Loucy (cell line): ENCODE measurements around the gene NOM1.

Experiments
- H2AFZ ChIP-seq: fragments of 200-600 bp; sonication (generic); 2 replicates; pipeline ENCODE4 v1.6.0; 2016; ENCODE audit warnings: antibody characterized with exemption, mild to moderate bottlenecking, low read length, moderate library complexity
- H3F3A ChIP-seq: fragments of 200-600 bp; 2 replicates; pipeline ENCODE4 v1.6.0; 2016; ENCODE audit warnings: antibody characterized with exemption, low read depth, mild to moderate bottlenecking
- H3K27me3 ChIP-seq: fragments of 200-600 bp; sonication (generic); 2 replicates; pipeline ENCODE4 v1.6.1; 2014; ENCODE audit warnings: low read length, mild to moderate bottlenecking; ENCODE audit not compliant: insufficient read depth, poor library complexity, severe bottlenecking
- H3K36me3 ChIP-seq: fragments of 200-600 bp; sonication (generic); 2 replicates; pipeline ENCODE4 v1.6.1; 2016; ENCODE audit warnings: low read length; ENCODE audit not compliant: insufficient read depth
- H3K4me1 ChIP-seq: fragments of 200-600 bp; sonication (generic); 2 replicates; pipeline ENCODE4 v1.5.1; 2014; ENCODE audit warnings: low read length, mild to moderate bottlenecking; ENCODE audit not compliant: insufficient read depth, poor library complexity, severe bottlenecking
- H3K4me2 ChIP-seq: fragments of 200-600 bp; sonication (generic); 2 replicates; pipeline ENCODE4 v1.6.0; 2014; ENCODE audit warnings: antibody characterized with exemption, low read length, low read depth, mild to moderate bottlenecking; ENCODE audit not compliant: poor library complexity, severe bottlenecking
- H3K4me3 ChIP-seq: fragments of 200-600 bp; sonication (generic); 2 replicates; pipeline ENCODE4 v1.5.1; 2014; ENCODE audit warnings: low read length, mild to moderate bottlenecking, mixed read lengths; ENCODE audit not compliant: poor library complexity, severe bottlenecking
- H3K79me2 ChIP-seq: fragments of 200-600 bp; sonication (generic); 2 replicates; pipeline ENCODE4 v1.6.1; 2014; ENCODE audit warnings: low read length; ENCODE audit not compliant: insufficient read depth
- H3K9ac ChIP-seq: fragments of 200-600 bp; sonication (generic); 2 replicates; pipeline ENCODE4 v1.6.0; 2014; ENCODE audit warnings: mild to moderate bottlenecking, low read depth, low read length, moderate library complexity; ENCODE audit not compliant: poor library complexity, severe bottlenecking
- H3K9me2 ChIP-seq: fragments of 200-600 bp; sonication (generic); replicated peaks from 2 replicates; pipeline ENCODE4 v1.6.1; 2016; ENCODE audit warnings: low read depth, low read length, mixed read lengths
- H3K9me3 ChIP-seq: fragments of 200-600 bp; sonication (generic); 2 replicates; pipeline ENCODE4 v1.6.1; 2014; ENCODE audit warnings: mild to moderate bottlenecking, antibody characterized with exemption, low read length, low read depth; ENCODE audit not compliant: insufficient read depth
- H4K20me1 ChIP-seq: fragments of 200-600 bp; sonication (generic); 2 replicates; pipeline ENCODE4 v1.6.0; 2014; ENCODE audit warnings: antibody characterized with exemption, low read length, mild to moderate bottlenecking; ENCODE audit not compliant: insufficient read depth, poor library complexity, severe bottlenecking
- EZH2phosphoT487 ChIP-seq: fragments of 200-600 bp; IDR thresholded peaks from 2 replicates; pipeline ENCODE4 v1.6.1; 2018; ENCODE audit warnings: antibody characterized with exemption, mild to moderate bottlenecking, moderate library complexity, borderline replicate concordance
- TF ChIP-seq, protein P1 (sequence below): fragments of 200-600 bp; sonication (generic); conservative IDR thresholded peaks from 2 replicates; pipeline ENCODE4 v1.5.1; 2014; ENCODE audit warnings: mild to moderate bottlenecking, antibody characterized with exemption, low read length

NOM1 gene

DNA sequence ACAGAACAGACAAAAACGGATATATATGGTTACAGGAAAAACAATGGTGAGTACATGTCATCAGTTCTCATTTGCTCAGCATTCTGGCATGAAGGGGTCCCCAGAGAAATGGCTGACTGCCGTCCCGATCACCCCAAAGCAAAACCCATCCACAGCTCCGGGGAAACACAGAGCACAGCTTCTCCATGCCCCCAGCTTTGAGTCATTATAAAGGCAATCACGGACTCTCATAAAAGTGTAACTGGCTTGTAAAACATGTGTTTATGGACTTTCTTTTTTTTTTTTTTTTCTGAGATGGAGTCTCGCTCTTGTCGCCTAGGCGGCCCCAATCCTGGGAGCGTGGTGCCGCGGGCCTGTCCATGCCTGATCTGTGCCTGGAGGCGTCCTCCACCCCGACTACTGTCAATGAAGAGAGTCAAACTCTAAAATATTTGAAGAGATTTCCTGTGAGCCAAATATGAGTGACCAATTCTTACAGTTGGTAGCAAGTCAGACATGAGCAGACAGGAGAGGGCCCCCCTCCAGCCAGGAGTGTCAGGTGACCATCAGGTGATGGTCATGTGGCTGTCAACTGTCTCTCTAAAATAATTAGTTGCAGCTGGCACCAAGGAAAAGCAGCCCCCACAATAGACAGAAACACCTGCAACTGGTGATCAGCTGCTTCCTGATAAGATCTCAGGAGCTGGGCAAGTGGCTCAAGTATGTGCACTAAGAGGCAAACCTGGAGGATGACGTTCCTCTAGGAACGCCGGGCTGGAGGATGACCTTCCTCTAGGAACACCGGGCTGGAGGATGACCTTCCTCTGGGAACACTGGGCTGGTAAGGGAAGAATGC, 21.7 kb upstream of the NOM1 start:
- H3K4me3 ChIP-seq: peak overlapping the region; percentile 18
- H3K79me2 ChIP-seq: no peaks in the 10 kb centered on the region
- H3K9me2 ChIP-seq: no peaks in the 10 kb centered on the region
- no peaks in the 10 kb centered on the region for H3K36me3 ChIP-seq
- peaks cover 44% of the 10 kb centered on the region for H3K4me1 ChIP-seq
- H3K9me3 ChIP-seq: no peaks in the 10 kb centered on the region
- no peaks in the 10 kb centered on the region; the same call in 1 of the 2 replicates for H3F3A ChIP-seq
- peak overlapping the region; percentile 60 for H3K4me2 ChIP-seq
- H3K27me3 ChIP-seq: no peaks in the 10 kb centered on the region
- H4K20me1 ChIP-seq: no peaks in the 10 kb centered on the region
- H2AFZ ChIP-seq: no peak overlapping the region
- no peak for TF ChIP-seq EZH2phosphoT487
- TF ChIP-seq, protein P1, sequence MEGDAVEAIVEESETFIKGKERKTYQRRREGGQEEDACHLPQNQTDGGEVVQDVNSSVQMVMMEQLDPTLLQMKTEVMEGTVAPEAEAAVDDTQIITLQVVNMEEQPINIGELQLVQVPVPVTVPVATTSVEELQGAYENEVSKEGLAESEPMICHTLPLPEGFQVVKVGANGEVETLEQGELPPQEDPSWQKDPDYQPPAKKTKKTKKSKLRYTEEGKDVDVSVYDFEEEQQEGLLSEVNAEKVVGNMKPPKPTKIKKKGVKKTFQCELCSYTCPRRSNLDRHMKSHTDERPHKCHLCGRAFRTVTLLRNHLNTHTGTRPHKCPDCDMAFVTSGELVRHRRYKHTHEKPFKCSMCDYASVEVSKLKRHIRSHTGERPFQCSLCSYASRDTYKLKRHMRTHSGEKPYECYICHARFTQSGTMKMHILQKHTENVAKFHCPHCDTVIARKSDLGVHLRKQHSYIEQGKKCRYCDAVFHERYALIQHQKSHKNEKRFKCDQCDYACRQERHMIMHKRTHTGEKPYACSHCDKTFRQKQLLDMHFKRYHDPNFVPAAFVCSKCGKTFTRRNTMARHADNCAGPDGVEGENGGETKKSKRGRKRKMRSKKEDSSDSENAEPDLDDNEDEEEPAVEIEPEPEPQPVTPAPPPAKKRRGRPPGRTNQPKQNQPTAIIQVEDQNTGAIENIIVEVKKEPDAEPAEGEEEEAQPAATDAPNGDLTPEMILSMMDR: no peak
- peak overlapping the region; percentile 2 for H3K9ac ChIP-seq

DNA sequence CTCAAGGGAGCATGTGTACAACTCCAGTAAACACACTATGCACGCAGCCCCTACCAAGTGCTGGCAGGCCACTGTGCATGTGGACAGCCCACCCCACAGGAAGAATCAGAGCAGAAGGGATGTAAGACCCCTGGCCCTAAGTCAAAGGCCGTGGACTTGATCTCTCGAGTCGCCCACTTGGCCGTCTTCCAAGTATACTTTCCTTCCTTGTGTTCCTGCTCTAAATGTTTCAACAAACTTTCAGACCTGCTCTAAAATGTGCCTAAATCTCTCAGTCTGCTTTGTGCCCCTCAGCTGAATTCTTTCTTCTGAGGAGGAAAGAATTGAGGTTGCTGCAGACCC, 21.1 kb upstream of the NOM1 start:
- no peak for TF ChIP-seq EZH2phosphoT487
- TF ChIP-seq, protein P1: no peak
- Histone ChIP-seq H3F3A (no peaks in the 10 kb centered on the region; the same call in 1 of the 2 replicates), H2AFZ (no peak overlapping the region), H4K20me1 (no peaks in the 10 kb centered on the region), H3K4me3 (no peak overlapping the region), H3K9me3 (no peaks in the 10 kb centered on the region), H3K27me3 (no peaks in the 10 kb centered on the region), H3K36me3 (no peaks in the 10 kb centered on the region), H3K4me1 (peaks cover 42% of the 10 kb centered on the region), H3K9me2 (no peaks in the 10 kb centered on the region), H3K79me2 (no peaks in the 10 kb centered on the region), H3K4me2 (peak overlapping the region; percentile 60), H3K9ac (no peak overlapping the region)

DNA sequence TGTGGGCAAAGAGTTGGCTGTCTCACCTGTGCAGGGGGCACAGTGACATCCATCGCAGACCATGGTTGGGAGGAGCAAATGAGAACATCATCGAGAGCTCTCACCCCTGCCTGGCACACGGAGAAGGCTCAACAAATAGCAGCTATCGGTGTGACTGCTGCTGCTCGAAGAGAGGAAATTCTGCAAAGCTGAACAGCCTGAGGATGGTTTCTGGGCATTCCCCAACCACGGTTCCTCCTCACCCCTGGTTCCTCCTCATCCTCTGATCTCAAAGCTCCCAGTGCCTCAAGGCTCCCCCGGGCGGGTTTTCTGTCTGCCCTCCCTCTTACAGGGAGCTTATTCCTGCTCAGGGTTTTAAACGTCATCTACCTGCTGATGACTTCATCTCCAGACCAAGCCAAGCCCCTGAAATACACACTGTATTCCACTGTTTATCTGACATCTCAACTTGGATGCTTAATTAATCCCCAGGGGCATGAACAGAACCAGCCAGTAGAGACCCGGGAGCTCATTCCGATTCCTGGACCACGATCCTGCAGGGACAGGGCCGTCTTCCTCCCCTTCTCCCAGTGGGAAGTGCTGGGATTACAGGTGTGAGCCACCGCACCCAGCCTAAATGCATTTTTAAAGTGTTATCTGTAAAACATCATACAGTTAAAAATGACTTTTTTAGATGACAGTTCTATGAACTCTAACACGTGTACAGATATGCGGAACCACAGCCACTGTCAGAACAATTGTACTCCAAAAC, 19.5 kb upstream of the NOM1 start:
- Histone ChIP-seq H3K9ac (no peak overlapping the region), H3K4me1 (peaks cover 32% of the 10 kb centered on the region), H3F3A (no peaks in the 10 kb centered on the region; the same call in 1 of the 2 replicates), H3K4me3 (no peak overlapping the region), H3K4me2 (peak overlapping the region; percentile 22), H4K20me1 (no peaks in the 10 kb centered on the region), H3K9me2 (no peaks in the 10 kb centered on the region), H3K9me3 (no peaks in the 10 kb centered on the region), H2AFZ (no peak overlapping the region), H3K79me2 (no peaks in the 10 kb centered on the region), H3K36me3 (no peaks in the 10 kb centered on the region), H3K27me3 (no peaks in the 10 kb centered on the region)
- TF ChIP-seq EZH2phosphoT487: no peak
- TF ChIP-seq, protein P1: no peak
